Cardiac atrium fibroblast (primary cell): Measurements from ENCODE around the gene NDUFA1. TPM values are rescaled to one million over a fixed set of nuclear protein-coding genes. Genes with fewer than 3 reads are reported as not detected.

Experiments used
- total RNA-seq: library from RNA; depleted of rRNA; stranded (reverse); fragments of >200 nt; gene quantifications from 2 replicates; pipeline ENCODE4 v1.2.3, GENCODE V29; 2015

NDUFA1 gene
- 56.0 and 65.6 TPM in 2 replicates for total RNA-seq

GRCh38 chrX:119871599-119872395 lies at the start of gene NDUFA1, which contains the start of gene RNF113A:
TSS of gene NDUFA1 (plus strand) at chrX:119871832. CDS start at chrX:119871912, 80 bp downstream.
TSS of gene RNF113A (minus strand) at chrX:119871733. CDS start at chrX:119871613, 120 bp downstream.

GRCh38 chrX:119852382-119853353 lies 19.0 kb upstream of the NDUFA1 start, which contains the start of gene UPF3B:
TSS of gene UPF3B (minus strand) at chrX:119852963. CDS start at chrX:119852928, 35 bp downstream.

DNA sequence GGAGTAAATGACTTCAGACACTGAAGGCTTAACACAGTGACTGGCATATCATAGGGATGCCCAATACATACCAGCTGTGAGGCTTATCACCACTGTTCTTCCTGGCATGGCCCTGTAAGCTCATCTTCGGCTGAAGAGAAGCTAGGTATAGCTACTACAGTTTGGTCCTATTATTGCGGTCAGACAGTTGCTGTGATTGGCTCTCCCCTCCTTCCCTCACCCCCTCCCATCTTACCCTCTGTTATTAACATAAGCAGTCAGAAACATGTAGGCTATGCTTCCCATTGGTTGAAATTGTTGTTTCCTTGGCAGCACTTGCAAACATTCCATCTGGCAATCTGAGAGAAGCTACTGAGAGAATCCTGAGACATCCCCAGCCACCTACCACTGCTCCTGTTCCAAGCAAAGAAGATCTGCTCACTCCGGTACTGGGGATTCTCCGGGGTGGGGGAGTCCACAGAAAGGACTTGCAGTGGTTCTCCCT lies 24.3 kb downstream of the NDUFA1 start, which contains the start of gene AKAP14:
AKAP14 (plus strand) TSS at position 51 of the 484 bp plus-strand sequence. CDS start 7,331 bp downstream, outside the sequence.

Other genes with a start within 250 kb of the NDUFA1 start
- gene SEPTIN6, start 178.7 kb upstream of the NDUFA1 start, total RNA-seq = 22.8 and 25.6 TPM in 2 replicates
- gene SOWAHD, start 113.2 kb upstream of the NDUFA1 start, total RNA-seq = not detected in 2 replicates
- gene RPL39, start 80.2 kb upstream of the NDUFA1 start, total RNA-seq = 7,955 and 8,879 TPM in 2 replicates
- gene UPF3B, start 18.9 kb upstream of the NDUFA1 start, total RNA-seq = 1.1 and 1.3 TPM in 2 replicates
- 17.1 and 17.5 TPM in 2 replicates for gene RNF113A, start 99 bp upstream of the NDUFA1 start, total RNA-seq
- not detected in 2 replicates for gene AKAP14, start 24.1 kb downstream of the NDUFA1 start, total RNA-seq
- 2.2 and 6.5 TPM in 2 replicates for gene NKAP, start 71.9 kb downstream of the NDUFA1 start, total RNA-seq
- not detected in 2 replicates for gene RHOXF2B, start 205.9 kb downstream of the NDUFA1 start, total RNA-seq
- not detected in 2 replicates for gene RHOXF1, start 244.1 kb downstream of the NDUFA1 start, total RNA-seq